ENCODE results near the gene ABCC2.

DNA sequence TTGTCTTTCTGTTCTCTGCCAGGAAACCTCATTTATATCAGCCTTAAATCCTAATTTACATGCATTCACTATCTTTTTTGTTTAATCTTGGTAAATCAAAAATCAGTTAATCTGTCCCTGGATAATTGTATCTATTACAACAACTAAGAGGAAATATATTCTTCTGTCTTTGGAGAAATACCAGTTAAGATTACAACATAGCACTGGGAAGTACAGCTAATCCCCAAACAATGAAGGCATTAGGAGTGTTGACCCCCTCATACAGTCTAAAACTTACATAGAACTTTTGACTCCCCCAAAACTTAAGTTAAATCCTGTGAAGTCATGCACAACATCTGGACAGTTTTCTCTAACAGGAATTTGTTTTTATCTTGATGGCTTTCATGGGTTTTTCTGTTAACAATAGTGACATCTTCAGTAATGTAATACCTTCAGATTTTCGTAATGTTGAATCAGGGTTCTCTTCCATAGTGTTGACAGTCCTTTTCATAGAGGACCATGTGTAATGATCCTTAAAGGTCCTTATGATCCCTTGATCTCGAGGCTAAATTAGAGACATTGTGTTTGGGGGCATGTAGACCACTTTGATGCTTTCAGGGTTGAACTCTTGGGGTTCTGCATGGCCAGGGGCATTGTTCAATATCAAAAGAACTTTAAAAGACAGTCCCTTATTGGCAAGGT is 24.1 kb upstream of the ABCC2 start:
- TF ChIP-seq, protein P1, sequence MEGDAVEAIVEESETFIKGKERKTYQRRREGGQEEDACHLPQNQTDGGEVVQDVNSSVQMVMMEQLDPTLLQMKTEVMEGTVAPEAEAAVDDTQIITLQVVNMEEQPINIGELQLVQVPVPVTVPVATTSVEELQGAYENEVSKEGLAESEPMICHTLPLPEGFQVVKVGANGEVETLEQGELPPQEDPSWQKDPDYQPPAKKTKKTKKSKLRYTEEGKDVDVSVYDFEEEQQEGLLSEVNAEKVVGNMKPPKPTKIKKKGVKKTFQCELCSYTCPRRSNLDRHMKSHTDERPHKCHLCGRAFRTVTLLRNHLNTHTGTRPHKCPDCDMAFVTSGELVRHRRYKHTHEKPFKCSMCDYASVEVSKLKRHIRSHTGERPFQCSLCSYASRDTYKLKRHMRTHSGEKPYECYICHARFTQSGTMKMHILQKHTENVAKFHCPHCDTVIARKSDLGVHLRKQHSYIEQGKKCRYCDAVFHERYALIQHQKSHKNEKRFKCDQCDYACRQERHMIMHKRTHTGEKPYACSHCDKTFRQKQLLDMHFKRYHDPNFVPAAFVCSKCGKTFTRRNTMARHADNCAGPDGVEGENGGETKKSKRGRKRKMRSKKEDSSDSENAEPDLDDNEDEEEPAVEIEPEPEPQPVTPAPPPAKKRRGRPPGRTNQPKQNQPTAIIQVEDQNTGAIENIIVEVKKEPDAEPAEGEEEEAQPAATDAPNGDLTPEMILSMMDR (IDR thresholded peaks at IDR 0.05): no peak
- no peak for TF ChIP-seq EZH2 (IDR thresholded peaks at IDR 0.05; ENCODE audit: borderline replicate concordance, insufficient read depth, low read depth, low read length, poor library complexity, severe bottlenecking)
